Inflammatory macrophage treated with lipopolysaccharide for 4 hours (primary cell): ENCODE data around the gene TPD52L2.

Source experiments
- DNase-seq: peaks from one replicate; pipeline ENCODE4 v3.0.0-alpha.2; 2020

Gene TPD52L2

GRCh38 chr20:63864978-63865640 is at the start of gene TPD52L2:
TPD52L2 (plus strand) TSS chr20:63865270; CDS start chr20:63865366, 96 bp downstream.
- DNase-seq, result peak; percentile 99

- no peak for DNase-seq
Observed at GRCh38 chr20:63815615-63816253, 49.3 kb upstream of the TPD52L2 start.

GRCh38 chr20:63819224-63819921 is 45.7 kb upstream of the TPD52L2 start:
- DNase-seq, result no peak

- DNase-seq, result peak; percentile 51
Observed at GRCh38 chr20:63821811-63822210, 43.3 kb upstream of the TPD52L2 start.

- DNase-seq, result peak; percentile 90
Observed at GRCh38 chr20:63822276-63822696, 42.8 kb upstream of the TPD52L2 start.

- DNase-seq, result no peak
Observed at GRCh38 chr20:63823691-63824311, 41.3 kb upstream of the TPD52L2 start.

GRCh38 chr20:63825331-63826118 is 39.5 kb upstream of the TPD52L2 start:
- no peak for DNase-seq

- no peak for DNase-seq
Observed at GRCh38 chr20:63826753-63827152, 38.3 kb upstream of the TPD52L2 start.

- no peak for DNase-seq
Observed at GRCh38 chr20:63828124-63828523, 36.9 kb upstream of the TPD52L2 start.

GRCh38 chr20:63828545-63828944 is 36.5 kb upstream of the TPD52L2 start:
- no peak for DNase-seq

- DNase-seq, result no peak
Observed at GRCh38 chr20:63828951-63829350, 36.1 kb upstream of the TPD52L2 start.

GRCh38 chr20:63829603-63829944 is 35.5 kb upstream of the TPD52L2 start:
- no peak for DNase-seq

GRCh38 chr20:63829945-63830835 is 34.9 kb upstream of the TPD52L2 start:
- DNase-seq, result no peak

- peak; percentile 62 for DNase-seq
Observed at GRCh38 chr20:63830841-63831588, 34.1 kb upstream of the TPD52L2 start, which contains the start of gene ZBTB46. ZBTB46 (minus strand) TSS chr20:63831264; CDS start chr20:63790757, 40,507 bp downstream.

GRCh38 chr20:63831646-63831992 is 33.5 kb upstream of the TPD52L2 start:
- DNase-seq, result no peak

- DNase-seq, result peak; percentile 30
Observed at GRCh38 chr20:63831993-63832686, 32.9 kb upstream of the TPD52L2 start.

GRCh38 chr20:63833776-63834490 is 31.1 kb upstream of the TPD52L2 start:
- no peak for DNase-seq

- DNase-seq, result no peak
Observed at GRCh38 chr20:63834491-63834880, 30.6 kb upstream of the TPD52L2 start.

- DNase-seq, result peak; percentile 83
Observed at GRCh38 chr20:63835021-63835858, 29.8 kb upstream of the TPD52L2 start.
